Endothelial cell of umbilical vein (primary cell): ENCODE data around the gene TCF25. TPM values are rescaled to one million over a fixed set of nuclear protein-coding genes. Genes with fewer than 3 reads are reported as not detected.

ENCODE experiments used
- BruUV-seq: library from RNA; stranded (reverse); fragments of 400-500 nt; replicated peaks from 2 replicates; lab custom pipeline; 2021; lab: Mats Ljungman, UMichigan
- CTCF ChIA-PET: fragments of 300-600, 350-600 bp; sonication (Branson Sonifier 250); formaldehyde crosslinking; loops from one replicate; lab custom pipeline; 2021; ENCODE audit warnings: antibody characterized with exemption, inconsistent platforms; lab: Charles Lee
- POLR2A ChIA-PET: fragments of 300-600, 350-600 bp; sonication (Branson Sonifier 250); formaldehyde crosslinking; loops from one replicate; lab custom pipeline; 2021; ENCODE audit warnings: antibody characterized with exemption, inconsistent platforms; lab: Charles Lee
- DNase-seq: peaks from one replicate; pipeline ENCODE4 v3.0.0-alpha.2; 2011; ENCODE audit warnings: low read depth, low spot score
- FAIRE-seq: peaks from 2 replicates; lab custom pipeline; 2011; peaks lifted over from hg19 to GRCh38; lab: Jason Lieb, UNC
- H2AFZ ChIP-seq: 2 replicates; pipeline ENCODE4 v1.6.0; 2012; ENCODE audit warnings: low read depth, low read length, control low read depth, inconsistent platforms
- H3K27ac ChIP-seq: 2 replicates; pipeline ENCODE4 v1.5.1; 2011; ENCODE audit warnings: low read depth, mild to moderate bottlenecking, control low read depth, low read length, moderate library complexity; ENCODE audit not compliant: insufficient read depth
- H3K27me3 ChIP-seq, 2 experiments: 2 replicates each; pipeline versions ENCODE4 v1.6.0 to v1.6.1; 2011; ENCODE audit warnings: low read length in 2 of 2, mixed read lengths in 1 of 2; ENCODE audit not compliant: control insufficient read depth in 2 of 2, insufficient read depth in 2 of 2
- H3K36me3 ChIP-seq, 2 experiments: 2 replicates in 1 of 2; 3 replicates in 1 of 2; pipeline ENCODE4 v1.5.1; 2011; ENCODE audit warnings: low read length in 2 of 2, mild to moderate bottlenecking in 1 of 2, moderate library complexity in 1 of 2; ENCODE audit not compliant: control insufficient read depth in 2 of 2, insufficient read depth in 2 of 2; ENCODE audit errors: extremely low read depth in 1 of 2
- H3K4me1 ChIP-seq: 3 replicates; pipeline ENCODE4 v1.5.1; 2011; ENCODE audit warnings: mild to moderate bottlenecking, low read length; ENCODE audit not compliant: control insufficient read depth, insufficient read depth; ENCODE audit errors: extremely low read depth
- H3K4me2 ChIP-seq: 2 replicates; pipeline ENCODE4 v1.6.1; 2011; ENCODE audit warnings: low read length, control low read depth, mixed read lengths; ENCODE audit not compliant: insufficient read depth
- H3K4me3 ChIP-seq, 3 experiments: fragments of 200-600 bp in 1 of 3; sonication (generic), shearing (Covaris generic) in 1 of 3; replicated peaks in 1 of 3; 2 replicates each; pipeline ENCODE4 v1.5.1; 2011 to 2016; ENCODE audit warnings: control low read depth in 3 of 3, low read length in 3 of 3, mild to moderate bottlenecking in 2 of 3, inconsistent platforms in 1 of 3, low read depth in 1 of 3, moderate library complexity in 1 of 3; ENCODE audit not compliant: insufficient read depth in 1 of 3
- H3K79me2 ChIP-seq: 2 replicates; pipeline ENCODE4 v1.6.0; 2012; ENCODE audit warnings: low read length, inconsistent platforms; ENCODE audit not compliant: control insufficient read depth, insufficient read depth
- H3K9ac ChIP-seq: replicated peaks from 2 replicates; pipeline ENCODE3; 2011; ENCODE audit warnings: low read length, control low read depth; ENCODE audit not compliant: insufficient read depth; ENCODE audit errors: extremely low read depth
- H3K9me1 ChIP-seq: replicated peaks from 3 replicates; pipeline ENCODE4 v1.6.0; 2011; ENCODE audit warnings: mild to moderate bottlenecking, low read length; ENCODE audit not compliant: control insufficient read depth, insufficient read depth; ENCODE audit errors: extremely low read depth
- H3K9me3 ChIP-seq: replicated peaks from 2 replicates; pipeline ENCODE4 v1.5.1; 2012; ENCODE audit warnings: low read length, inconsistent platforms; ENCODE audit not compliant: control insufficient read depth, insufficient read depth
- H4K20me1 ChIP-seq: replicated peaks from 2 replicates; pipeline ENCODE3; 2011; ENCODE audit warnings: mild to moderate bottlenecking, low read length; ENCODE audit not compliant: control insufficient read depth, insufficient read depth; ENCODE audit errors: extremely low read depth
- EZH2 ChIP-seq: IDR thresholded peaks from 2 replicates; pipeline ENCODE4 v1.6.1; 2012; ENCODE audit warnings: borderline replicate concordance, low read depth, mild to moderate bottlenecking, moderate library complexity, low read length, inconsistent platforms; ENCODE audit not compliant: severe bottlenecking
- FOS ChIP-seq: IDR thresholded peaks from 2 replicates; pipeline ENCODE4 v1.6.1; 2011; ENCODE audit warnings: mild to moderate bottlenecking, low read length, moderate library complexity, borderline replicate concordance; ENCODE audit not compliant: insufficient read depth
- GATA2 ChIP-seq: IDR thresholded peaks from 2 replicates; pipeline ENCODE4 v1.7.0; 2011; ENCODE audit warnings: low read depth, mild to moderate bottlenecking, moderate library complexity, mixed read lengths, low read length; ENCODE audit not compliant: insufficient read length, insufficient read depth
- JUN ChIP-seq: IDR thresholded peaks from 2 replicates; pipeline ENCODE4 v1.6.1; 2011; ENCODE audit warnings: borderline replicate concordance, low read depth; ENCODE audit not compliant: insufficient read length, insufficient read depth
- MAX ChIP-seq: IDR thresholded peaks from 2 replicates; pipeline ENCODE4 v1.6.1; 2011; ENCODE audit not compliant: insufficient read depth, insufficient read length
- MYC ChIP-seq: IDR thresholded peaks from one replicate; pipeline ENCODE4 v1.6.1; 2011; ENCODE audit warnings: mild to moderate bottlenecking, low read depth, low read length
- POLR2A ChIP-seq: IDR thresholded peaks from 2 replicates; pipeline ENCODE4 v1.6.1; 2012; ENCODE audit warnings: low read depth, mild to moderate bottlenecking, control low read depth, low read length
- POLR2AphosphoS5 ChIP-seq: IDR thresholded peaks from 2 replicates; pipeline ENCODE4 v1.6.1; 2012; ENCODE audit warnings: low read depth, mild to moderate bottlenecking, control low read depth, low read length, moderate library complexity; ENCODE audit not compliant: insufficient read depth
- dilution Hi-C: fragments of 300-500 bp; cut with MboI; formaldehyde crosslinking; loops from one replicate; pipeline ENCODE4 v1.15.0; 2019; ENCODE audit warnings: low sequenced_read_pairs; ENCODE audit not compliant: extremely low pct_ligation_motif_present
- intact Hi-C: fragments of 100-400 bp; cut with micrococcal nuclease; formaldehyde crosslinking; loops from one replicate; pipeline ENCODE4 v1.10.0; 2022
- polyA plus RNA-seq, 4 experiments: library from polyadenylated mRNA; depleted of rRNA in 3 of 4; stranded (reverse) in 3 of 4; unstranded in 1 of 4; fragments of >200 nt; gene quantifications; 2 replicates each; pipeline versions ENCODE4 v1.2.1 to v1.2.3, GENCODE V29; 2011 to 2012; ENCODE audit warnings: missing spikeins in 1 of 4
- total RNA-seq: library from RNA; stranded (reverse); gene quantifications from 2 replicates; pipeline ENCODE4 v1.2.3, GENCODE V29; 2021
- TF ChIP-seq, protein P1 (sequence below), 2 donors: IDR thresholded peaks; 1 replicate in 1 of 2; 2 replicates in 1 of 2; pipeline ENCODE4 v1.5.1; 2011; ENCODE audit warnings: low read length in 2 of 2, mild to moderate bottlenecking in 2 of 2, moderate library complexity in 2 of 2, control low read depth in 1 of 2, inconsistent platforms in 1 of 2, low read depth in 1 of 2; ENCODE audit not compliant: insufficient read depth in 1 of 2; ENCODE audit errors: extremely low read depth in 1 of 2

TCF25 gene
- total and polyA plus RNA-seq, 2 donors (not counting 3 experiments of a cell fraction or from before 2014, with no cell fraction given): 193 to 234 TPM

DNA sequence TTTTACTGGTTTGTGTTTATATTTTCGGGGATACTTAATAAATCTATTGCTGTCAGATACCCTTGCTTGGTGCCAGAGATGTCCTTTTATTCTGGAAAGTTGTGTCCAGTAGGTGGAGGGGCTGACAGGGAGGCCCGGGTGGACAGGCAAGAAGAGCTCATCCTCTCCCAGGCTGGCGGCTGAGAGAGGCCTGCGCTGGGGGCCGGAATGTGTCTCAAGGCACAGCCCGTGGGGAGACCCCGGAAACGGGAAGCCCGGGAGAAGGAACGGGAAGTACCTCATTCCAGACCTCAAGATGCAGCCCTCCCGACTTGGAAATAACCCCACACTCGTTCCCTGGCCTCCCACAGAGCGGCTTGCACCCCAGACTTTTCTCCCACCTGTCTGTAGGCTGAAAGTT is 62.6 kb downstream of the TCF25 start:
- no peak for FAIRE-seq
- no peak overlapping the region for H3K4me3 ChIP-seq
- H3K4me2 ChIP-seq: no peak overlapping the region
- H3K27ac ChIP-seq: no peak overlapping the region
- H3K27me3 ChIP-seq: no peaks in the 10 kb centered on the region
- dilution Hi-C loops: no loop called here
- intact Hi-C loops: no loop called here
- no peaks in the 10 kb centered on the region for H3K9me1 ChIP-seq
- DNase-seq: no peak
- H3K36me3 ChIP-seq: peaks cover 11 to 33% of the 10 kb centered on the region in 2 experiments
- no peak overlapping the region for H3K9ac ChIP-seq
- BruUV-seq: no TSS peak
- H4K20me1 ChIP-seq: no peaks in the 10 kb centered on the region
- no peaks in the 10 kb centered on the region for H3K9me3 ChIP-seq
- no peaks in the 10 kb centered on the region for H3K79me2 ChIP-seq
- TF ChIP-seq POLR2A: no peak
- no peak for TF ChIP-seq EZH2
- TF ChIP-seq, protein P1, sequence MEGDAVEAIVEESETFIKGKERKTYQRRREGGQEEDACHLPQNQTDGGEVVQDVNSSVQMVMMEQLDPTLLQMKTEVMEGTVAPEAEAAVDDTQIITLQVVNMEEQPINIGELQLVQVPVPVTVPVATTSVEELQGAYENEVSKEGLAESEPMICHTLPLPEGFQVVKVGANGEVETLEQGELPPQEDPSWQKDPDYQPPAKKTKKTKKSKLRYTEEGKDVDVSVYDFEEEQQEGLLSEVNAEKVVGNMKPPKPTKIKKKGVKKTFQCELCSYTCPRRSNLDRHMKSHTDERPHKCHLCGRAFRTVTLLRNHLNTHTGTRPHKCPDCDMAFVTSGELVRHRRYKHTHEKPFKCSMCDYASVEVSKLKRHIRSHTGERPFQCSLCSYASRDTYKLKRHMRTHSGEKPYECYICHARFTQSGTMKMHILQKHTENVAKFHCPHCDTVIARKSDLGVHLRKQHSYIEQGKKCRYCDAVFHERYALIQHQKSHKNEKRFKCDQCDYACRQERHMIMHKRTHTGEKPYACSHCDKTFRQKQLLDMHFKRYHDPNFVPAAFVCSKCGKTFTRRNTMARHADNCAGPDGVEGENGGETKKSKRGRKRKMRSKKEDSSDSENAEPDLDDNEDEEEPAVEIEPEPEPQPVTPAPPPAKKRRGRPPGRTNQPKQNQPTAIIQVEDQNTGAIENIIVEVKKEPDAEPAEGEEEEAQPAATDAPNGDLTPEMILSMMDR (IDR thresholded peaks at IDR 0.05; ENCODE audit: extremely low read depth in 1 of 2, insufficient read depth in 1 of 2, low read depth in 1 of 2, low read length in 2 of 2): no peak
- TF ChIP-seq MAX: no peak
- no peak for TF ChIP-seq MYC
- no peak for TF ChIP-seq POLR2AphosphoS5
- TF ChIP-seq GATA2: no peak
- no peak for TF ChIP-seq FOS
- TF ChIP-seq JUN: no peak
- H3K4me1 ChIP-seq: no peaks in the 10 kb centered on the region
- no peak overlapping the region for H2AFZ ChIP-seq
- CTCF ChIA-PET: interaction anchor here (1.0 kb wide), 1 partner anchor 9 kb away, joined by 3 read pairs; no protein-coding TSS in a partner anchor
- POLR2A ChIA-PET: no interaction called here
